Measurements from ENCODE around the gene LTC4S. TPM values are rescaled to one million over a fixed set of nuclear protein-coding genes. Genes with fewer than 3 reads are reported as not detected.

Gene LTC4S
- total RNA-seq, 4 donors from 2014 or later = 4.6 to 6.9 (median 4.7) TPM; not detected in 1

DNA sequence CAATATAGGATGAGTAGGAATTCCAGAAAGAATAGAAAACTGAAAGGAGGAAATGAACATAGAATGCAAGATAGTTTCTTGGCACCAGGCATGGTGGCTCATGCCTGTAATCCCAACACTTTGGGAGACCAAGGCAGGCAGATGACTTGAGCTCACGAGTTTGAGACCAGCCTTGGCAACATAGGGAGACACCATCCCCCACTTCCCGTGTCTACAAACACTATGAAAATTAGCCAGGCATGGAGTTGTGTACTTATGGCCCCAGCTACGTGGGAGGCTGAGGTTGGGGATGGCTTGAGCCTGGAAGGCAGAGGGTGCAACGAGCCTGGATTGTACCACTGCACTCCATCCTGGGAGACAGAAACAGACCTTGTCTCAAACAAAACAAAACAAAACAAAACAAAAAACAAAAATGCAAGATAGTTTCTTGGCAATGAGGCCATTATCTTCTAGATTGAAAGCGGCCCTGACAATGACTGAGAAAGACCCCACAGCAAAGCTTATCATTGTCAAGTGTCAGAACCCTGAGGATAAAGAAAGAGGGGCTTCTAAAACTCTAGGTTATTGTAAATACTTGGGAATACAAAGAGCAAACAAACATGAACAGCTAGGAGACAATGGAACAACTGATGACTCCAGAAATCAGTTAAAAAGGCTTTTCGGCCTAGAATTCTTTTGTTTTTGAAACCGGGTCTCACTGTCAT is 36.1 kb downstream of the LTC4S start:
- H3K27me3 ChIP-seq = no peaks in the 10 kb centered on the region
- H3K9me3 ChIP-seq = no peaks in the 10 kb centered on the region
- TF ChIP-seq, protein P1, sequence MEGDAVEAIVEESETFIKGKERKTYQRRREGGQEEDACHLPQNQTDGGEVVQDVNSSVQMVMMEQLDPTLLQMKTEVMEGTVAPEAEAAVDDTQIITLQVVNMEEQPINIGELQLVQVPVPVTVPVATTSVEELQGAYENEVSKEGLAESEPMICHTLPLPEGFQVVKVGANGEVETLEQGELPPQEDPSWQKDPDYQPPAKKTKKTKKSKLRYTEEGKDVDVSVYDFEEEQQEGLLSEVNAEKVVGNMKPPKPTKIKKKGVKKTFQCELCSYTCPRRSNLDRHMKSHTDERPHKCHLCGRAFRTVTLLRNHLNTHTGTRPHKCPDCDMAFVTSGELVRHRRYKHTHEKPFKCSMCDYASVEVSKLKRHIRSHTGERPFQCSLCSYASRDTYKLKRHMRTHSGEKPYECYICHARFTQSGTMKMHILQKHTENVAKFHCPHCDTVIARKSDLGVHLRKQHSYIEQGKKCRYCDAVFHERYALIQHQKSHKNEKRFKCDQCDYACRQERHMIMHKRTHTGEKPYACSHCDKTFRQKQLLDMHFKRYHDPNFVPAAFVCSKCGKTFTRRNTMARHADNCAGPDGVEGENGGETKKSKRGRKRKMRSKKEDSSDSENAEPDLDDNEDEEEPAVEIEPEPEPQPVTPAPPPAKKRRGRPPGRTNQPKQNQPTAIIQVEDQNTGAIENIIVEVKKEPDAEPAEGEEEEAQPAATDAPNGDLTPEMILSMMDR (IDR thresholded peaks at IDR 0.05) = no peak
- peaks cover 58 to 98% (median 70%) of the 10 kb centered on the region in 3 donors for H3K36me3 ChIP-seq
- no peak for DNase-seq
- WGBS, 2 donors = 73 to 84% methylated on average over 7 of the region's 7 CpGs
- H3K4me3 ChIP-seq = no peak overlapping the region
- peaks cover 3 to 62% (median 16%) of the 10 kb centered on the region in 3 donors for H3K4me1 ChIP-seq
- intact Hi-C loops (cut with DNase I) = no loop called here
- H3K27ac ChIP-seq = no peak overlapping the region

DNA sequence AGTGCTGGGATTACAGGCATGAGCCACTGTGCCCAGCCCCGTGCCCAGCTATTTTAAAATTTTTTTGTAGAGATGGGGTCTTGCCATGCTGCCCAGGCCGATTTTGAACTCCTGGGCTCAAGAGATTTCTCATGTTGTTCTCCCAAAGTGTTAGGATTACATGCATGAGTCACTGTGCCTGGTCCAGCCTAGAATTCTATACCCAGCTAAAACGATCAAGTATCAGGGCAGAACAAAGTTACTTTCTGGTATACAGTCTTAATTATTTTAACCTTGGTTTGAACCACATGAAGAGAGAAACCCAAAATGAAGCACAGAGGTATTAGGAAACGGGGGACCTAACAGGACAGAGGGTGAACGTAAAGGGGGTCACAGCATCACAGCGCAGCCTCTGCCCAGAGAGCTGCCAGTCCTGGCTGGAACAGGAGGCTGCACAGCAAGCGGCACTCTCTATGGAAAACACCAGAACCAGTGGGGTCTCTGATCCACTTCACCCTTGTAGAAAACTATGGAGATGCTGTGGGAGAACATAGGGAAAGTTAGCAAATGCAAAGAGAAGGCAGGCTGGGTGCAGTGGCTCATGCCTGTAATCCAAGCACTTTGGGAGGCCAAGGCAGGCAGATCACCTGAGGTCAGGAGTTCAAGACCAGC is 37.2 kb downstream of the LTC4S start:
- Histone ChIP-seq H3K4me3 (no peak overlapping the region), H3K9me3 (no peaks in the 10 kb centered on the region), H3K27ac (no peak overlapping the region), H3K36me3 (peaks cover 48 to 98% (median 61%) of the 10 kb centered on the region in 3 donors), H3K27me3 (no peaks in the 10 kb centered on the region), H3K4me1 (peaks cover 3 to 52% (median 16%) of the 10 kb centered on the region in 3 donors)
- no peak for DNase-seq
- TF ChIP-seq POLR2A (IDR thresholded peaks at IDR 0.05) = no peak
- TF ChIP-seq, protein P1 (IDR thresholded peaks at IDR 0.05) = no peak
- WGBS, 2 donors = 94 to 98% methylated on average over 7 of the region's 7 CpGs
- intact Hi-C loops (cut with DNase I) = no loop called here

DNA sequence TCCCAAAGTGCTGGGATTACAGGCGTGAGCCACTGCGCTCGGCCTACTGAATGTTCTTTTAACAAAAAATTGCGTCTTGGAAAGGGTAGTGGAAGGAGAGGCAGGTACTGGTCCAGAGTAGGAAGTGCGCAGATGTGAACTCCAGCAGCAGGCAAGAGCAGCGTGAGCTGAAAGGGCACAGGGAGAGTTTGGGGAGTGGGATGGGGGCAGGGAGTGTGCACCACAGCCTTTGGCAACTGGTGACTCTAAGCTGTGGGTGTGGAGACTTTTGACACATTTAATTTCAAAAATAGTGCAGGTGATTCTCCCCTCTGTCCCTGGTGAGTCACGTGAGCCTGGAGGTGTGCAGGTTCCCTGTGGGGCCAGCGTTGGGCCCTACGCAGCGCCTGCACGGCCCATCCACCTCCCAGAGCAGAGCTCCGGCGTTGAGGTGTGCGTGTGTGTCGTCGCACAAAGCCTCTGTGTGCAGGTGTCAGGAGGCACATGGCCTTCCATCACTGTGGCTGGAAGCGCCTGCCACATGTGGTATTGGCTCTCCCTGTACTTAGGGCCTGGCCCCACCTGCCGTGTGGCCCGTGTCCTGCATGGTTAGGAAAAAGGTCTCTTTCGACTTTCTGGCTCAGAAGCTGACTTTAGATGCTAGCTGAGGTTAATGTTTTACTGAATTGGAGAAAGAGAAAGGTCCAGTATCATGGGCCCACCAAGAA is 38.4 kb downstream of the LTC4S start:
- no peaks in the 10 kb centered on the region for H3K27me3 ChIP-seq
- 91 to 95% methylated on average over 11 of the region's 20 CpGs for WGBS, 2 donors
- H3K27ac ChIP-seq = no peak overlapping the region
- intact Hi-C loops (cut with DNase I) = no loop called here
- H3K4me3 ChIP-seq = no peak overlapping the region
- no peak for DNase-seq
- TF ChIP-seq, protein P1 (IDR thresholded peaks at IDR 0.05) = no peak
- TF ChIP-seq POLR2A (IDR thresholded peaks at IDR 0.05) = no peak
- peaks cover 3 to 52% (median 14%) of the 10 kb centered on the region in 3 donors for H3K4me1 ChIP-seq
- H3K36me3 ChIP-seq = peaks cover 55 to 98% (median 59%) of the 10 kb centered on the region in 3 donors
- no peaks in the 10 kb centered on the region for H3K9me3 ChIP-seq

- Histone ChIP-seq H3K9me3 (no peaks in the 10 kb centered on the region), H3K36me3 (peaks cover 63 to 98% (median 69%) of the 10 kb centered on the region in 3 donors), H3K4me3 (no peak overlapping the region), H3K27me3 (no peaks in the 10 kb centered on the region), H3K27ac (no peak overlapping the region), H3K4me1 (peaks cover 0 to 45% (median 7%) of the 10 kb centered on the region in 3 donors)
- intact Hi-C loops (cut with DNase I) = no loop called here
- WGBS, 2 donors = 62 to 79% methylated on average over 4 to 18 of the region's 23 CpGs
- DNase-seq = no peak
- no peak for TF ChIP-seq POLR2A (IDR thresholded peaks at IDR 0.05)
- TF ChIP-seq, protein P1 (IDR thresholded peaks at IDR 0.05) = no peak
Measured at GRCh38 chr5:179833056-179833708, 39.4 kb downstream of the LTC4S start.

Measured in esophagus squamous epithelium (tissue), 5 donors.